Upper lobe of right lung (tissue), 1 donor: ENCODE data around the gene NPLOC4. TPM values are rescaled to one million over a fixed set of nuclear protein-coding genes. Genes with fewer than 3 reads are reported as not detected.

ENCODE experiments used
- ATAC-seq: fragments of 200-7000 bp; cut with Tn5 transposase; one replicate; pipeline ENCODE4 v1.9.1; 2020; ENCODE audit warnings: mild to moderate bottlenecking, moderate library complexity
- DNase-seq: peaks from one replicate; pipeline ENCODE4 v3.0.0-alpha.2; 2020
- H3K27ac ChIP-seq: fragments of 200-600 bp; one replicate; pipeline ENCODE4 v1.8.0; 2022
- H3K27me3 ChIP-seq: fragments of 200-600 bp; one replicate; pipeline ENCODE4 v1.8.0; 2022; ENCODE audit warnings: mild to moderate bottlenecking
- H3K36me3 ChIP-seq: fragments of 200-600 bp; one replicate; pipeline ENCODE4 v1.8.0; 2022
- H3K4me1 ChIP-seq: fragments of 200-600 bp; one replicate; pipeline ENCODE4 v1.8.0; 2022
- H3K4me3 ChIP-seq: fragments of 200-600 bp; one replicate; pipeline ENCODE4 v1.8.0; 2022; ENCODE audit warnings: mild to moderate bottlenecking
- H3K9me3 ChIP-seq: fragments of 200-600 bp; one replicate; pipeline ENCODE4 v1.8.0; 2022
- CTCF ChIP-seq: fragments of 200-600 bp; IDR thresholded peaks from one replicate; pipeline ENCODE4 v1.8.0; 2022; ENCODE audit warnings: antibody characterized with exemption
- intact Hi-C: fragments of 100-400 bp; cut with DNase I; formaldehyde crosslinking; loops from one replicate; pipeline ENCODE4 v1.11.0; 2022
- total RNA-seq: library from RNA; stranded (reverse); fragmentation: NEBNext Ultra II Directional; extraction: Animal tissue kit (Norgen Biotek cat#: 25700); gene quantifications from one replicate; pipeline ENCODE4 v1.2.1, GENCODE V29; 2021
- donor health status: DM: no; HTN: yes; CAD: no; lungs with severe emphysema.

Gene NPLOC4
- total RNA-seq, 1 donor from 2014 or later: 93.6 TPM

GRCh38 chr17:81647640-81648012 lies 10.7 kb upstream of the NPLOC4 start:
- Histone ChIP-seq H3K27me3 (peaks cover 35% of the 10 kb centered on the region), H3K9me3 (no peaks in the 10 kb centered on the region), H3K4me3 (no peak overlapping the region), H3K4me1 (no peaks in the 10 kb centered on the region), H3K27ac (no peak overlapping the region), H3K36me3 (no peaks in the 10 kb centered on the region)
- ATAC-seq: no peak
- intact Hi-C loops: no loop called here
- no peak for TF ChIP-seq CTCF
- DNase-seq: no peak

DNA sequence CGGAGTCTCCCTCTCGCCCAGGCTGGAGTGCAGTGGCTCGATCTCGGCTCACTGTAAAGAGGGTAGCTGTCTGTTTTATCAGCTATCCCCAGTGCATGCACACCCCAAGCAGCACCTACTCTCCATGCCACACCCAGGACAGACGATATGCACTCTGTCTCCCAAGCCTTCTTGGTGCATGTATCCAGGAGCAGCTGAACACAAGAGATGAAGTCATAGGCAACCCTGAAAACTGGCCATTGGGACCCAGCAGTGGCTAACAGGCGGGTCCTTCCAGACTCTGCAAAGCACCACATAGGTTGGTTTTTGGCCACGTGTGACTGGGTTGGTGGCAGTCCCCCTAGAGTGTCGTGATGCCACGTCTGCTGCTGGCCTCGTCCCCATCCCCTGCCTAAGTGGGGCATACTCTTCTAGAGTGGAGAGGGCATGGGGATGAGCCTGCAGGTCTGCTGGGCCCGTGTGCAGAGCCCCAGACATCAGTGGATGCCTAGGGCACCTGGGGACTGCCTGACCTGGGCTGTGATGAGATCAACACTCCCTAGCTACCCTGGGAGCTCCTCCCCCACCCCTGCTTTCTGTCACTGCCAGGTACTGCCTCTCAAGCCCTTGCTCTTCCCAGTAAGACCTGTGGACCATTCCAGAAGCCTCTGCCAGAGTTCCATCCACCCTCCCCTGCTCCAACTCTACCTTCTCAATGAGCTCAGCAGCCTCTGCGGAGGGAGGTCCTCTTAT lies 10.1 kb upstream of the NPLOC4 start:
- Histone ChIP-seq H3K27me3 (peaks cover 35% of the 10 kb centered on the region), H3K9me3 (no peaks in the 10 kb centered on the region), H3K36me3 (no peaks in the 10 kb centered on the region), H3K4me1 (no peaks in the 10 kb centered on the region), H3K27ac (no peak overlapping the region), H3K4me3 (no peak overlapping the region)
- intact Hi-C loops: no loop called here
- DNase-seq (no peak), ATAC-seq (no peak)
- no peak for TF ChIP-seq CTCF

DNA sequence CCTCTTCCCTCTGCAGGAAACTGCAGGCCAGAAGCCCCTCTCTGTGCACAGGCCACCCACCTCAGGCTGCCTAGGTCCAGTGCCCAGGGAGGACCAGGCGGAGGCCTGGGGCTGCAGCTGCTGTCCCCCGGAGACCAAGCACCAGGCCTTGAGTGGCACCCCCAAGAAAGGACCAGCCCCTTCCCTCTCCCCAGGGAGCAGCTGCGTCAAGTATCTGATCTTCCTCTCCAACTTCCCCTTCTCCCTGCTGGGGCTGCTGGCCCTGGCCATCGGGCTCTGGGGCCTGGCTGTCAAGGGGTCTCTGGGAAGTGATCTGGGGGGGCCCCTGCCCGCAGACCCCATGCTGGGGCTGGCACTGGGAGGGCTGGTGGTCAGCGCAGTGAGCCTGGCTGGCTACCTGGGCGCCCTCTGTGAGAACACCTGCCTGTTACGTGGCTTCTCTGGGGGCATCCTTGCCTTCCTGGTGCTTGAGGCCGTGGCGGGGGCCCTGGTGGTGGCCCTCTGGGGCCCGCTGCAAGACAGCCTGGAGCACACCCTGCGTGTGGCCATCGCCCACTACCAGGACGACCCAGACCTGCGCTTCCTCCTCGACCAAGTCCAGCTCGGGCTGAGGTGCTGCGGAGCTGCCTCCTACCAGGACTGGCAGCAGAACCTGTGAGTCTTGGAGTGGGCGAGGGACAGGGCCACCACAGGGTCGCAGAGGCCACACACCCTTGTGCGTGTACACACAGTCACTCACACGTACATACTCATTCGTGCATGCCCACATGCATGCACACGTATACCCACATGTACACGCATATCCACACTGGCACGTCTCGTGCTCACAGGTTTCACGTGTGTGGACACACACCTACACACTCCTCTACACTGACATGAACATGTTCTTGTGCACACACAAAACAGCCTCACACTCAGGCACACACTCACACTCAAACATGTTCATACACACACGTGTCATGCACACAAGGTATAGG lies 8.4 kb upstream of the NPLOC4 start:
- Histone ChIP-seq H3K27me3 (peaks cover 31% of the 10 kb centered on the region), H3K36me3 (no peaks in the 10 kb centered on the region), H3K27ac (no peak overlapping the region), H3K4me3 (no peak overlapping the region), H3K9me3 (no peaks in the 10 kb centered on the region), H3K4me1 (no peaks in the 10 kb centered on the region)
- DNase-seq (no peak), ATAC-seq (no peak)
- TF ChIP-seq CTCF: no peak
- intact Hi-C loops: no loop called here

DNA sequence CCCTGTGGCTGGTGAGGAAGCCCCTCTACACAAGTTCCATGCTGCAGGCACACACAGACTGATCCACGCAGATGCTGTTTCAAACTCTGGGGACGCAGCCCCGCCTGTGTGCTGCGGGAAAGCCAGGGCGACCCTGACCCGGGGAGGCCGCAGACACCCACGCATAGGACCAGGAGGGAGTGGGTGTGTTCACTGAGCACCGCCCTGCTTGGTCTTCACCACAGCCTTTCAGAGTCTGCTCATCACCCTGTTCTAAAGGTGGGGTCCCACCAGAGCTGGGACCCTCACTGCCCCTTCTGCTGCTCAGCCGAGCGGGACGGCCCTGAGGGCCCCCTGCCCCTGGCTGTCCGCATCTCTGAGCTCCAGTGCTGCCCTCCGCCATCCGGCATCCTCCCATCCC lies 7.6 kb upstream of the NPLOC4 start:
- Histone ChIP-seq H3K4me3 (no peak overlapping the region), H3K36me3 (no peaks in the 10 kb centered on the region), H3K27me3 (peaks cover 23% of the 10 kb centered on the region), H3K4me1 (no peaks in the 10 kb centered on the region), H3K27ac (no peak overlapping the region), H3K9me3 (no peaks in the 10 kb centered on the region)
- ATAC-seq (no peak), DNase-seq (no peak)
- TF ChIP-seq CTCF: no peak
- intact Hi-C loops: no loop called here

DNA sequence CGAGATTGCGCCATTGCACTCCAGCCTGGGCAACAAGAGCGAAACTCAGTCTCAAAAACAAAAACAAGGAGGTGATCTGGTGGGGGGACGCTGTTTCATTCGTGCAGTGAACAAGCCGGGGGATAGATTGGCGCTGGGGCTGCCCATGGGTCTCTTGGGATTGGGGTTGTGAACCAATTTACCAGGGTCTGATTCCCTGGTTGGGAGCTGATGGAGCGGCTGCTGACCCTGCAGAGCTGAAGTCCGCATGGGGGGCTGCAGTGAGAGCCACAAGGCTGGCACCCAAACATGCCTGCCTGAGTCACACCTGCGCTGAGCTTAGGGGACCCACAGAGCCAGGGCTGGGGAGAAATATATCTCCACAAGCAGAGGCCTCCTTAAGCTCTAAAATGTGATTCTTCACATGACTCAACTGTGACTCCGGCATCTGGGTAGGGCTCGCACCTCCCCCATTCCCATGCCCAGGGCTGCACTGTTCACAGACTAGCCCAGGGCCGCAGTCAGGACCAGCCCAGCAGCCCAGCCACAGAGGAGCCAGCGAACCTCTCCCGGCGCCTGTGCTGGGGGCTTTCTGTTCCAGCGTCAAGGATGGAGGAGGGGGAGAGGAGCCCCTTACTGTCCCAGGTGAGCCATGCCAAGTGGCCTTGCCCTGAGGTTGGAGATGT lies 5.0 kb upstream of the NPLOC4 start:
- Histone ChIP-seq H3K27ac (no peak overlapping the region), H3K4me1 (peaks cover 7% of the 10 kb centered on the region), H3K27me3 (no peaks in the 10 kb centered on the region), H3K4me3 (no peak overlapping the region), H3K9me3 (no peaks in the 10 kb centered on the region), H3K36me3 (no peaks in the 10 kb centered on the region)
- intact Hi-C loops: no loop called here
- DNase-seq: no peak
- no peak for TF ChIP-seq CTCF
- ATAC-seq: no peak
